ENCODE measurements around the gene TMEM115.

GRCh38 chr3:50317300-50317699 lies 42.0 kb downstream of the TMEM115 start:
- TF ChIP-seq, protein P1, sequence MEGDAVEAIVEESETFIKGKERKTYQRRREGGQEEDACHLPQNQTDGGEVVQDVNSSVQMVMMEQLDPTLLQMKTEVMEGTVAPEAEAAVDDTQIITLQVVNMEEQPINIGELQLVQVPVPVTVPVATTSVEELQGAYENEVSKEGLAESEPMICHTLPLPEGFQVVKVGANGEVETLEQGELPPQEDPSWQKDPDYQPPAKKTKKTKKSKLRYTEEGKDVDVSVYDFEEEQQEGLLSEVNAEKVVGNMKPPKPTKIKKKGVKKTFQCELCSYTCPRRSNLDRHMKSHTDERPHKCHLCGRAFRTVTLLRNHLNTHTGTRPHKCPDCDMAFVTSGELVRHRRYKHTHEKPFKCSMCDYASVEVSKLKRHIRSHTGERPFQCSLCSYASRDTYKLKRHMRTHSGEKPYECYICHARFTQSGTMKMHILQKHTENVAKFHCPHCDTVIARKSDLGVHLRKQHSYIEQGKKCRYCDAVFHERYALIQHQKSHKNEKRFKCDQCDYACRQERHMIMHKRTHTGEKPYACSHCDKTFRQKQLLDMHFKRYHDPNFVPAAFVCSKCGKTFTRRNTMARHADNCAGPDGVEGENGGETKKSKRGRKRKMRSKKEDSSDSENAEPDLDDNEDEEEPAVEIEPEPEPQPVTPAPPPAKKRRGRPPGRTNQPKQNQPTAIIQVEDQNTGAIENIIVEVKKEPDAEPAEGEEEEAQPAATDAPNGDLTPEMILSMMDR (IDR thresholded peaks at IDR 0.05; ENCODE audit: low read depth, low read length): no peak
- no peak for TF ChIP-seq EZH2phosphoT487 (IDR thresholded peaks at IDR 0.05; ENCODE audit: low read depth)
